Activated CD8-positive, alpha-beta T cell treated with anti-CD3 and anti-CD28 coated beads, Interleukin-2, amount 10 ng/mL, durations not matched to agents 7 days and 5 days (primary cell): Measurements from ENCODE around the gene TRPM1. TPM values are rescaled to one million over a fixed set of nuclear protein-coding genes. Genes with fewer than 3 reads are reported as not detected.

Source experiments
- ATAC-seq: fragments of 150-1000 bp; cut with Tn5 transposase; one replicate; pipeline ENCODE4 v1.10.0; 2021; ENCODE audit warnings: moderate library complexity
- CTCF ChIA-PET: fragments of 350-600 bp; sonication (Branson Sonifier 250); formaldehyde crosslinking; loops from one replicate; lab custom pipeline; 2021; ENCODE audit warnings: antibody characterized with exemption; lab: Charles Lee
- POLR2A ChIA-PET: fragments of 350-600 bp; sonication (Branson Sonifier 250); formaldehyde crosslinking; loops from one replicate; lab custom pipeline; 2021; ENCODE audit warnings: antibody characterized with exemption; lab: Charles Lee
- DNase-seq: peaks from one replicate; pipeline ENCODE4 v3.0.0-alpha.2; 2020
- H3K27ac Mint-ChIP-seq: one replicate; pipeline ENCODE4 v1.8.0; 2021; ENCODE audit warnings: mild to moderate bottlenecking, mixed read lengths
- H3K27me3 Mint-ChIP-seq: one replicate; pipeline ENCODE4 v1.8.0; 2021; ENCODE audit warnings: low read depth, mixed read lengths
- H3K36me3 Mint-ChIP-seq: one replicate; pipeline ENCODE4 v1.8.0; 2021; ENCODE audit warnings: low read depth, mixed read lengths
- H3K4me1 Mint-ChIP-seq: one replicate; pipeline ENCODE4 v1.8.0; 2021; ENCODE audit warnings: low read depth, mixed read lengths
- H3K4me3 Mint-ChIP-seq: one replicate; pipeline ENCODE4 v1.8.0; 2021; ENCODE audit warnings: mild to moderate bottlenecking, mixed read lengths
- H3K9me3 Mint-ChIP-seq: one replicate; pipeline ENCODE4 v1.8.0; 2022; ENCODE audit warnings: mixed read lengths; ENCODE audit not compliant: insufficient read depth
- total RNA-seq, 2 experiments: library from RNA; stranded (reverse); gene quantifications; one replicate each; pipeline ENCODE4 v1.2.3, GENCODE V29; 2021

TRPM1 gene
- total RNA-seq, 2 experiments from 2014 or later, result not detected

- Mint-ChIP-seq H3K4me1 (peaks cover 8% of the 10 kb centered on the region), H3K9me3 (no peaks in the 10 kb centered on the region), H3K27ac (no peak overlapping the region), H3K4me3 (no peak overlapping the region), H3K27me3 (peaks cover 11% of the 10 kb centered on the region), H3K36me3 (no peaks in the 10 kb centered on the region)
- POLR2A ChIA-PET, result interaction anchor here (1.0 kb wide), 1 partner anchor 33 kb away, joined by 5 read pairs; the partner anchor contains the start of gene MTMR10
- ATAC-seq (no peak), DNase-seq (no peak)
- CTCF ChIA-PET, result interaction anchor here (0.9 kb wide), 1 partner anchor 15 kb away, joined by 3 read pairs; no protein-coding TSS in a partner anchor
Measured at GRCh38 chr15:31024330-31024729, 77.2 kb downstream of the TRPM1 start.

- no peak overlapping the region for H3K27ac Mint-ChIP-seq
- peaks cover 8% of the 10 kb centered on the region for H3K4me1 Mint-ChIP-seq
- ChIA-PET POLR2A (no interaction called here), CTCF (interaction anchor here (0.9 kb wide), 1 partner anchor 16 kb away, joined by 3 read pairs; no protein-coding TSS in a partner anchor)
- no peak overlapping the region for H3K4me3 Mint-ChIP-seq
- ATAC-seq (no peak), DNase-seq (no peak)
- peaks cover 8% of the 10 kb centered on the region for H3K27me3 Mint-ChIP-seq
- no peaks in the 10 kb centered on the region for H3K36me3 Mint-ChIP-seq
- no peaks in the 10 kb centered on the region for H3K9me3 Mint-ChIP-seq
Measured at GRCh38 chr15:31023841-31024240, 77.7 kb downstream of the TRPM1 start.

- H3K27me3 Mint-ChIP-seq, result peaks cover 5% of the 10 kb centered on the region
- H3K4me3 Mint-ChIP-seq, result no peak overlapping the region
- H3K9me3 Mint-ChIP-seq, result no peaks in the 10 kb centered on the region
- POLR2A ChIA-PET, result no interaction called here
- H3K4me1 Mint-ChIP-seq, result peaks cover 4% of the 10 kb centered on the region
- no peaks in the 10 kb centered on the region for H3K36me3 Mint-ChIP-seq
- CTCF ChIA-PET, result no interaction called here
- H3K27ac Mint-ChIP-seq, result no peak overlapping the region
- ATAC-seq, result no peak
- DNase-seq, result no peak
Measured at GRCh38 chr15:31021067-31021665, 80.4 kb downstream of the TRPM1 start.

DNA sequence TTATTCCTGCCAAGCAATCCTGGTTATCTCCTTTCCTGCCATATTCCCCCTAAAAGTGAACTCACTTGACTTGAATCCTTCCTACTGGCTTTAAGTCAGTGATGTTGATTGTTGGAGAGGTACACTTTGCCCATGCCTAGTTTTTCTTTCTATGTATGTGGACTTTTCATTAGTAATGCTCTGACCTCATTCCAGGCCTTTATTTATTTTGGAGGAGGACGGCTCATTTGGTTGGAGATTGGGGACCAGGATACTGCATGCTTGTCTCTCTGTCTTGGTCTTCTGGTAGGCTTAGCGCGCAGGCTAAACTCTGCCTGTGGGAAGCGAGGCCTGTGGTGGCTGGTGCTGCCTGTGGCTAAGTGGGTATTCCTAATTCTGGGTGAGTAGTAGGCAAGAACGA, 81.0 kb downstream of the TRPM1 start:
- Mint-ChIP-seq H3K9me3 (no peaks in the 10 kb centered on the region), H3K4me3 (no peak overlapping the region), H3K4me1 (peaks cover 6% of the 10 kb centered on the region), H3K27ac (no peak overlapping the region), H3K36me3 (no peaks in the 10 kb centered on the region), H3K27me3 (peaks cover 5% of the 10 kb centered on the region)
- ChIA-PET POLR2A (no interaction called here), CTCF (no interaction called here)
- DNase-seq (no peak), ATAC-seq (no peak)

GRCh38 chr15:31019986-31020385, 81.5 kb downstream of the TRPM1 start:
- H3K4me1 Mint-ChIP-seq, result peaks cover 8% of the 10 kb centered on the region
- no peak overlapping the region for H3K27ac Mint-ChIP-seq
- H3K9me3 Mint-ChIP-seq, result no peaks in the 10 kb centered on the region
- no peak overlapping the region for H3K4me3 Mint-ChIP-seq
- no peak for DNase-seq
- POLR2A ChIA-PET, result no interaction called here
- no peaks in the 10 kb centered on the region for H3K36me3 Mint-ChIP-seq
- peaks cover 4% of the 10 kb centered on the region for H3K27me3 Mint-ChIP-seq
- CTCF ChIA-PET, result no interaction called here
- ATAC-seq, result no peak

DNA sequence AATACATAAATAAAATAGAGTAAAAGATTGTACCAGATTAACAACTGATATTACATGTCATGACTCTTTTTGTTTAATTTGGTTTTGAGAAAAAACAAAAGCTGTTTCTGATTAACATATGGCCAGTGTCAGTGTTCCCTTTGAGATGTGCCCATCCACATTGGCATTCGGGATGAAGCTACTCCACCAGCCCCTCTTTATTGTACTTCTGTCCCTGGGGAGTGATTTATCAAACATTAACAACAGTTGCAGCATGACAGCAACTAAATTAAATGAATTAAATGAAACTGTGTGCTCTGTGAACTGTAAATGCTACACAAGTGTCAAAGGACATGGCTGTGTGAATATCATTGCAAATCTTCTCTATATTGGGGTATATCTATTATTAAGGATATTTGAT, 84.2 kb downstream of the TRPM1 start:
- H3K9me3 Mint-ChIP-seq, result peaks cover 5% of the 10 kb centered on the region
- H3K4me1 Mint-ChIP-seq, result peaks cover 20% of the 10 kb centered on the region
- H3K27ac Mint-ChIP-seq, result no peak overlapping the region
- no peak overlapping the region for H3K4me3 Mint-ChIP-seq
- ATAC-seq (no peak), DNase-seq (no peak)
- ChIA-PET POLR2A (no interaction called here), CTCF (no interaction called here)
- H3K36me3 Mint-ChIP-seq, result peaks cover 10% of the 10 kb centered on the region
- H3K27me3 Mint-ChIP-seq, result peaks cover 2% of the 10 kb centered on the region

GRCh38 chr15:31016446-31016915, 85.0 kb downstream of the TRPM1 start:
- DNase-seq (no peak), ATAC-seq (no peak)
- Mint-ChIP-seq H3K4me3 (no peak overlapping the region), H3K27me3 (peaks cover 2% of the 10 kb centered on the region), H3K36me3 (peaks cover 11% of the 10 kb centered on the region), H3K4me1 (peaks cover 20% of the 10 kb centered on the region), H3K9me3 (peaks cover 10% of the 10 kb centered on the region), H3K27ac (no peak overlapping the region)
- ChIA-PET POLR2A (no interaction called here), CTCF (interaction anchor here (1.5 to 3.0 kb wide), 2 partner anchors 10 to 122 kb away, joined by 3 to 12 read pairs; no protein-coding TSS in a partner anchor)

GRCh38 chr15:31014608-31014925, 87.0 kb downstream of the TRPM1 start:
- Mint-ChIP-seq H3K4me3 (no peak overlapping the region), H3K36me3 (peaks cover 14% of the 10 kb centered on the region), H3K4me1 (peaks cover 21% of the 10 kb centered on the region), H3K27ac (peak overlapping the region; percentile 77), H3K27me3 (peaks cover 2% of the 10 kb centered on the region), H3K9me3 (peaks cover 10% of the 10 kb centered on the region)
- ATAC-seq (no peak), DNase-seq (no peak)
- ChIA-PET CTCF (interaction anchor here (1.1 to 3.0 kb wide), 8 partner anchors 8 to 187 kb away, joined by 3 to 12 read pairs (median 4); no protein-coding TSS in a partner anchor), POLR2A (interaction anchor here (1.0 to 1.1 kb wide), 2 partner anchors 15 to 24 kb away, joined by 3 to 10 read pairs; partner anchors contain the start of gene MTMR10)

GRCh38 chr15:31013863-31014607, 87.5 kb downstream of the TRPM1 start:
- peaks cover 14% of the 10 kb centered on the region for H3K36me3 Mint-ChIP-seq
- CTCF ChIA-PET, result interaction anchor here (1.1 to 3.0 kb wide), 9 partner anchors 8 to 187 kb away, joined by 3 to 12 read pairs (median 4); no protein-coding TSS in a partner anchor

GRCh38 chr15:31012455-31012854, 89.1 kb downstream of the TRPM1 start:
- CTCF ChIA-PET, result interaction anchor here (1.6 kb wide), 1 partner anchor 117 kb away, joined by 5 read pairs; no protein-coding TSS in a partner anchor
- H3K27ac Mint-ChIP-seq, result no peak overlapping the region
- POLR2A ChIA-PET, result interaction anchor here (0.6 kb wide), 1 partner anchor 392 kb away, joined by 5 read pairs; no protein-coding TSS in a partner anchor

More at GRCh38 chr15:31013863-31014607, 87.5 kb downstream of the TRPM1 start:
- peaks cover 10% of the 10 kb centered on the region for H3K9me3 Mint-ChIP-seq
- peak overlapping the region; percentile 77 for H3K27ac Mint-ChIP-seq
- DNase-seq (peak; percentile 41), ATAC-seq (peak; percentile 89)
- POLR2A ChIA-PET, result interaction anchor here (1.0 to 1.1 kb wide), 2 partner anchors 22 to 23 kb away, joined by 5 to 10 read pairs; partner anchors contain the start of gene MTMR10
- H3K27me3 Mint-ChIP-seq, result peaks cover 2% of the 10 kb centered on the region
- H3K4me3 Mint-ChIP-seq, result no peak overlapping the region
- peaks cover 25% of the 10 kb centered on the region for H3K4me1 Mint-ChIP-seq

GRCh38 chr15:31010036-31010435, 91.5 kb downstream of the TRPM1 start:
- H3K4me1 Mint-ChIP-seq, result peaks cover 37% of the 10 kb centered on the region
- H3K36me3 Mint-ChIP-seq, result peaks cover 14% of the 10 kb centered on the region
- no peak overlapping the region for H3K4me3 Mint-ChIP-seq
- DNase-seq (no peak), ATAC-seq (no peak)
- peaks cover 10% of the 10 kb centered on the region for H3K9me3 Mint-ChIP-seq
- CTCF ChIA-PET, result no interaction called here
- POLR2A ChIA-PET, result no interaction called here
- peaks cover 18% of the 10 kb centered on the region for H3K27me3 Mint-ChIP-seq
- no peak overlapping the region for H3K27ac Mint-ChIP-seq

More at GRCh38 chr15:31012455-31012854, 89.1 kb downstream of the TRPM1 start:
- Mint-ChIP-seq H3K4me3 (no peak overlapping the region), H3K9me3 (peaks cover 10% of the 10 kb centered on the region), H3K36me3 (peaks cover 14% of the 10 kb centered on the region), H3K27me3 (peaks cover 4% of the 10 kb centered on the region), H3K4me1 (peaks cover 33% of the 10 kb centered on the region)
- no peak for ATAC-seq
- DNase-seq, result no peak
